A549 (cell line): ENCODE data around the gene POLR3H.

Experiments used
- CTCF ChIP-seq: fragments of >200 bp; sonication (Bioruptor Twin); formaldehyde crosslinking; IDR thresholded peaks from 3 replicates; pipeline ENCODE4 v1.5.1; 2016
- E2F6 ChIP-seq: IDR thresholded peaks from 2 replicates; pipeline ENCODE4 v1.6.1; 2012; ENCODE audit warnings: low read depth, borderline replicate concordance
- HOXA7 ChIP-seq: fragments of 250-450 bp; sonication (Bioruptor Pico); IDR thresholded peaks from 2 replicates; pipeline ENCODE4 v1.5.0; 2020; ENCODE audit warnings: mild to moderate bottlenecking, moderate library complexity
- PBX3 ChIP-seq: IDR thresholded peaks from 2 replicates; pipeline ENCODE4 v1.6.1; 2012
- POLR2A ChIP-seq: IDR thresholded peaks from 2 replicates; pipeline ENCODE4 v1.6.1; 2012; ENCODE audit warnings: mild to moderate bottlenecking, low read length
- RAD21 ChIP-seq, 2 experiments: fragments of >200 bp in 1 of 2; sonication (Bioruptor Twin) in 1 of 2; formaldehyde crosslinking in 1 of 2; IDR thresholded peaks in 1 of 2; conservative IDR thresholded peaks in 1 of 2; 2 replicates in 1 of 2; 3 replicates in 1 of 2; pipeline ENCODE4 v1.6.1; 2012 to 2018; ENCODE audit warnings: inconsistent platforms in 1 of 2

- TF ChIP-seq CTCF (no peak), E2F6 (no peak), POLR2A (no peak), HOXA7 (CRISPR knock-in tag) (no peak), RAD21 (conservative IDR thresholded peaks at IDR 0.05 in 1 of 2, IDR thresholded peaks at IDR 0.05 in 1 of 2) (no peak), PBX3 (no peak)
Measured at GRCh38 chr22:41582694-41583093, 38.4 kb upstream of the POLR3H start.
